GM18951 (cell line): Measurements from ENCODE around the gene RUNX2.

Experiments
- POLR2A ChIP-seq: IDR thresholded peaks from 4 replicates; pipeline ENCODE4 v1.6.1; 2011; ENCODE audit warnings: mild to moderate bottlenecking; ENCODE audit not compliant: insufficient read length, insufficient read depth; ENCODE audit errors: extremely low read depth
- in situ Hi-C: fragments of 300-500 bp; cut with MboI; formaldehyde crosslinking; loops from one replicate; pipeline ENCODE4 v1.12.0; 2022; ENCODE audit warnings: low sequenced_read_pairs, mixed read lengths, inconsistent platforms; ENCODE audit not compliant: unreplicated experiment

RUNX2 gene

DNA sequence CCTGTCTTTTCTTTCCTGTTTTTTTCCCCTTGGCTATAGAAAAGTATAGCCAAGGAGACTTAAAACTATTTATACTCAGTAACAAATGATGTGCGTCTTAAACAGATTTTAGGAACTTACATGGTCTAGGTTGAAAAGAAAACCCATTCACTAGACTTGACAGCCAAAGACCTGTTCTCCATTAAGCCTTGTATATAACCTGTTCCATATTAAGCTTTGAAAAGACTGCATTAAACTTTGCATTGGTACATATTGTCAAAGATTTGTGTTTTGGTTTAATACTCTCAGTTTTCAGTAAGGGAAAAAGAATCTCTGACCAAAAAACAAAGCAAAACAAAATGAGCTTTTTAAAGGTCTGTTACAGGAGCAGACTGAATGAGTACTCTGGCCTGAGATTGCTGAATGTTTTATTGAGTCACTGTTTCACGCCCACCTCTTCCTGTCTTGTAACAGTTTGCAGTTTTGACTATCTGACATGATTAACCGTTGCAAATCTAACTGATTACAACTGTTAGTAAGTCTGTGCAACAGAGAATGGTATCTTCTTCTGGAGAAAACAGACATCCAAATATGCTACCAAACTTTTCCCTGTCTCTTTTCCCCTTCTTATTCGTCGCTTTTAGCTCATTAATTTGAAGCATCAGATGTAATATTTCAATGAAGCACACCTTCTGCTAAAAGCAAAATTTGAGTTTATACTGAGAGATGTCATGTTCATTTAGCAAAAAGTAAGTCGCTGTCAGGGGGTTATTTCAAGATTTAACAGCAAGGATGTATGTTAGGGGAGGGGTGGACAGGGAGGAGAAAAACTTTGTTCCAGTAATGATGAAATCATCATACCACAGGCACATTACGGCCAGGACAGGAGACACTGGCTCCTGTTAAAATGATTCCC lies 108.7 kb downstream of the RUNX2 start:
- no peak for TF ChIP-seq POLR2A
- in situ Hi-C loops: no loop called here

DNA sequence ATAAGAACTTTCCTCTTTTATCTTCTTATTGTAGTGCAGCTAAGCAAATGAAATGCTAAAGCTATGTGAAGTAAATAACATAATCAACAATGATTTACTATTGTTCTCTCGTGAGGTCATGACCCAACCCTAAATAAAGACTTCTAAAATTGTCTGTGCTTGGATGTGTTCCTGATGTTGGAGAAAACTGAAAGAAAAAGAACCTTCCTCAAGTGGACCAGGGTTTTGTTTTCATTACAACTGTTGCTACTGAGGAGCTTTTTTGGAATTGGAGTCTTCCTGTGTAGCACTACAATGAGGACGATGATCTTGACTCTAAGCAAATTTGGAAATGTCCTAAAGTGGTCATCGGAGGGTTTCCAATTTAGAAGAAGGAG lies 109.3 kb downstream of the RUNX2 start:
- TF ChIP-seq POLR2A: no peak
- in situ Hi-C loops: no loop called here

DNA sequence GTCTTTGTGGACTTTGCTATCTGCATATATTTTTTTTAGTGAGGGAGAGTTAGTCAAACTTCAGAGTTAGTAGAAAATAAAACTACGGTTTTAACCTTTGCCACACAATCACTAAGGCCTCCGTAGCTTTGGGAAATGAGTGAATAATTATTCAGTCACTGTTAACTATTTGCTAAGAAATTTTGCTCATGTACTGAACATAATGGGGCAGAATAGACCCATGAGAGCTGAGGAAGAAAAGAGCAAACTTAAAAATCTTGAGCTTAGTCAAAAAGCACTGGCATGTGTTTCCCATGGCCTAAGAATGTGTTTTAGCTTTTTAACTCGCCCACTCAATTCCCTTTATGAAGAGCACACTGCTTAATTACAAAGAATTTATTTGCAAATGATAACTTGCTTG lies 110.0 kb downstream of the RUNX2 start:
- no peak for TF ChIP-seq POLR2A
- in situ Hi-C loops: no loop called here

DNA sequence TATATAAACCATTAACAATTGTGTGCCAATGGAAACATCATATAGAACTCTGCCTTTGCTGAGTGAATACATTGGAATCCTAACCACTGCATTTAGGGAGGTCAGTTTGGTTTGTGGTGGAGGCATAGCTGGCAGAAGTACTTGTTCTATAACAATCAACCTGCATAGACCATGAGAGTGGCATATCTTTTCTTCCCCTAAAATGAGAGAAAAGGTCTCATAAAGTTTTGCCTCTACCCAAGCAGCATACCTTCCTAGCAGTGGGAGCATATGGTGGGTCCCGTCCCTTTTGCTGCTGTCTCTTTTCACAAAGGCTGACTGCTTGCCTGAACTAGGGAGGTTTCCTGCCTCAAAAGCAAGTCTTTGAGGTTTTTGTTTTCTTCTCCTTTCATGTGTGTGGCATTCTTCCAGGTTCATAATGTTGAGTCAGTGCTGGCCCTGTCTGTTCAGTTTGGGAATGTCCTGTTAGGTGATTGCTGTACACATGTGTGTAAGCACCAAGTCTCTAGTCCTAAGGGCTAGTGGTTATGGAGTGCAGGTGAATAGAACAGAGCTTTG lies 110.8 kb downstream of the RUNX2 start:
- TF ChIP-seq POLR2A: no peak

DNA sequence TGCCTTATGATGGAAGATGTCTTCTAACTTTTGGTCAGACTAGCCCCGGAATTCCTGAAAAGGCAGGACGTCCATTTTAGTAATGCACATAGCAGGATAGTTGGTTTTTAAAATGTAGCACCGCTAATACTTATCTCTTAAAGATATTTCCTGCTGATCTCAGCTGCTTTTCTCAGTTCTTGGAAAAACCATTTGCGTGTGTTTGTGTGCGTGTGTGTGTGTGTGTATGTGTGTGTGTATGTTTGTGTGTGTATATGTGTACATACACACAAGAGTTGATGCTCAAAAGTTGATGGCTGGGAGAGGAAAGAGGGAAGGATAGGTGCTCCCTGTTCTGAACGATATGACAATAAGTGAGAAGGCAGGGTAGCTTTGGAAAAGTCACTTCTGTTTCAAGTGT lies 111.3 kb downstream of the RUNX2 start:
- no peak for TF ChIP-seq POLR2A
- in situ Hi-C loops: no loop called here

More for the DNA sequence above, 110.8 kb downstream of the RUNX2 start:
- in situ Hi-C loops: no loop called here

DNA sequence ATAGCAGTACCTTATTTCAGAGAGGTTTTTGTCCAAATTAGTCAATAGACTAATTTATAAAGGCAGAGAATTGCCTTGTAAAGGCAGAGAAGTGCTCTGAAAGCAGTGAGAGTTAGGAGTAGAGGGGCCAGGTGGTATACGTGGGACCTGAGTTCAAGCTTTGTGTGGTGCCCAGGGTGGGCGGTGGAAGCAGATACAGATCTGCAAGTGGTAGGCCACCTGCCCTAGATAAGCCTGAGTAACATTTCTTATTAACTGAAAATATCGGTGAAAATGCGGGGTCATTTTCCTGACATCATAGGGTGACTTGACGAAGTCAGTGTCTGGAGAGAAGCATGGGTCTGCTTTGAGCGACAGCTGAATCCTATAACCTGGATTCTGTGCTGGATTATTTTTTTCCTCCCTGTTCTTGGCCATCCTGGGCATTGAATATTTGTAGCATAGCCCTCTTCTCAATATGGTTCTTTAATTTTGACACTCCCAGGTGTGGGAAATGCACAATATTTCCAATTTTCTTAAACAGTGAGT lies 111.8 kb downstream of the RUNX2 start:
- in situ Hi-C loops: no loop called here
- no peak for TF ChIP-seq POLR2A

DNA sequence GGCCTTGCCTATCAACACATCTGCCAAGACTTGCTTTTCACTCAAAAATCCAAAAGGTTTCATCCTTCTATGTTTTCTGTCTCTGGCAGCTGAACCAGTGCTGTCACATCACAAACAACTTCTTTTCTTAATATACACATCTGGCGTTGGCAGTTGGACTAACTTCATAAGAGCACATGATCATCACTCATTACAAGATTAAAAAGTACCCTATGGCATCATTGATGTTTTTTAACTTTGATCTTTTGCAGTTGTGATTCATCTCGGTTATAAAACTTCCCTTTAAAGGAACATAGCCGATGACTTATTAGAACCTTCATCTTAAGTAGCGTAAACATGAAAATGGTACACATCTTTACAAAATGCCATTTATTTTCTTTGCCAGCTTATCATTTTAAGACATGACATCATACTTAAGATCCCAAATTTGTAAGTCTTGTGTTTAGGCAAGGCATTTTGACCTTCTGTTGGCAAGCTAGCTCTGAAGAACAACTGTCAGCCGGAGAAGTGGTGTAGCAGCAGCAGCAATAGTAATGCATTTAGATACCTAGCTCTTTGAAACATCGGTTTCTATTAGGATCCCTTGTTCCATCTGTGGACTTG lies 113.8 kb downstream of the RUNX2 start:
- no peak for TF ChIP-seq POLR2A
- in situ Hi-C loops: no loop called here

DNA sequence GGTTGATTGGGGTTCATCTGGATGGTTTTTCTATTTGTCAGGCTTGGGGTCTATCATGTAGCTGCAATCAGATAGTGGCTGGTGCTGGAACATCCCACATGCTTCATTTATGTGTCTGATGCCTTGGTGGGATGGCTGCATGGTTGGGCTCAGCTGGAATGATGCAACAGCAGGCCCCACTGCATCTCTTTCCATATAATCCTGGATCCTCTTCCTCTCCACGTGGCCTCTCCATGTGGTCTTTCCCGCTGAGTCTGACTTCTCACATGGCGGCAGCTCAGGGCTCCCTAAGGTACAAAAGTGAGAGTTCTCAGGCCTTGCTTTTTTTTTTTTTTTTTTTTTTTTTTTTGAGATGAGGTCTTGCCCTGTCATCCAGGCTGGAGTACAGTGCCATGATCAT lies 114.6 kb downstream of the RUNX2 start:
- in situ Hi-C loops: no loop called here

DNA sequence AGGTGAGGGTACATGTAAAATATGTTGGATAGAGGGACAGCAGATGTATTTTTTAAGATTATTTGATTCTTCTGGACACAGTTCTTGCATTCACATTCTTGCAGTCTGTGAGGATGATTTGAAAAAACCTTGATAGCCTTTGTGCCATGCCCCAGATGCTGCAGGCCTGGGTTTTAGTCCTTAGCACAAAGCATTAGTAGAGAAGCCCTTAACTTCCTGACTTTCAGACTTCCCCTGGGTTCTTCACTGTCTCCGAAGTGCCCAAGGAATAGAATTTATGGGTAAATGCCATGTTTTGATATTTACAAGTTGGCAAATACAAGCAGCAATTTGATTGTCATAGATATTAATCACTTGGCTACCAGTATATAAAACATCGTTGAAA lies 117.2 kb downstream of the RUNX2 start:
- in situ Hi-C loops: no loop called here

More for the DNA sequence above, 114.6 kb downstream of the RUNX2 start:
- no peak for TF ChIP-seq POLR2A

DNA sequence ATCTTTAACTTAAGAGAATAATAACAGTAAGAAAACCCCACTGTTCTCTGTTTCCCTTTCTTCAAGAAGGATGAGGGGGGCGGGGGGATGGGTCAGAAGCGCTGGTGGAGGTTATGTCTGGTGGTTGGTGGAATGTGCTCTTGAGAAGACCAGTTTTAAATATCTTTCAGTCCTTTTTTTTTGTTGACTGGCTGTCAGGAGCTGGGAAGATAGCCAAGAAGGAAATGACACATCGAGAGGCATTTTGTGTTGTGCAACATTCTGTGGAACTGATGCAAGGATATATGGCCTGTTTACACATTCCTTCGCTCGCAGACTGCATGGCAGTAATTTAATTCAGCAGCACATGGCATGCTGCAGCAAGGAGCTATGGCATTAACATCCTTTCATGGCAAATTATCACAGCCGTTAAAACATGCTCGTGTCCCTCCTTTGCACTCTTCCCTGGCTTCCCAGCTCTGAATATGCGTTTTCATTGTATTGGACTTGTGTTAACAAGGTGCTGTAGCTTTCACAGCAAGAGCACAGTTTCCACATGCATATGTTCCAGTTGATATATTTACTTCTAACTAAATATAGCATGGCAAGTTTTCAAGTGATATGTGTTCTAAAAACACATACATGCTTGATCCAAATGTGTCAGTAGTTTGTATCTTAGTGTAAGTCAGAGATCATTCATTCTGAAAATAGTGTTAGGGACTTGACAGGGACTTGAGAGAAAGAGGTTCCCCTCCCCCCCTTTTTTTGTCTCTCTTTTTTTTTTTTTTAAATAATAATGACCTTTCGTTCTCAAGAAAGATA lies 117.8 kb downstream of the RUNX2 start:
- in situ Hi-C loops: no loop called here
- TF ChIP-seq POLR2A: no peak

More for the DNA sequence above, 117.2 kb downstream of the RUNX2 start:
- no peak for TF ChIP-seq POLR2A

DNA sequence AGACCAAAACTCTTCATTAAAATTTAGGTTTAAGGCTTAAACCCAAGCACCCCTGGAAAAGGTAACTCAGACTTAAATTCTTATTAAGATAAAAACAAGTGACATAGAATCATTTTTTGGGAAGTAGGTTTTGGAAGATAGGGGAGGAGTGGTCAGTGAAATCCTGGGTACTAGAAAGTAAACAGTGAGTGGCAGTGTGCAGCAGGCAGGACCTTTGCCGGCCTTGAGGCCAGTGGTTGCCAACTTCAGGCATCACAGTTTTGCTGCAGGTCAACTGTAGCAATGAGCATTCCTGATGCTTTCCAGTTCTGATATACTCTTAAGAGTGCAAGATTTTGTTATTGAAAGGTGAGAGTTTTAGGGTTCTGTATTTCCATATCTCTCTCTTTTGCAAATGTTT lies 118.9 kb downstream of the RUNX2 start:
- in situ Hi-C loops: no loop called here

DNA sequence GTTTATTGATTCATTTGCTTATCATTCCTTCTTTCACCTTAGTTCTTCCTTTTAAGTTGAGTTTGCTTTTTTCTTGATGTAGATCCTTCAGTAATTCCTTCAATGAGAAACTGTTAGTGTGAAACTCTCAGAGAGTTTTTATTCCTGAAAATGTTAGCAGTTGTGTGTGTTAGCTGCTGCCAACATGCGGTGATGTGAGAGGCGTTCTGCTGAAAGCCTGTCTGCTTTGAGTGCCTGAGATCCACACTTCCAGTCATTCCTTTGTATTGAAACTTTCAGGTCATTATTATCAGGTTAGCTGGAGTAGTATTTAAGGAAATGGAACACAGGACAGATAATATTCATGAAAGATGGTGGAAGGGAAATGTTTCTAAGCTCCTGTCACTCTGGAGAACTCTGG lies 119.6 kb downstream of the RUNX2 start:
- no peak for TF ChIP-seq POLR2A
- in situ Hi-C loops: no loop called here

More for the DNA sequence above, 118.9 kb downstream of the RUNX2 start:
- no peak for TF ChIP-seq POLR2A
